Fibroblast of villous mesenchyme (primary cell): ENCODE measurements around the gene MFAP3. TPM values are rescaled to one million over a fixed set of nuclear protein-coding genes. Genes with fewer than 3 reads are reported as not detected.

ENCODE experiments used
- DNase-seq: peaks from one replicate; pipeline ENCODE4 v3.0.0-alpha.2; 2010; ENCODE audit warnings: low read depth
- H3K4me3 ChIP-seq: 2 replicates; pipeline ENCODE4 v1.5.1; 2011; ENCODE audit warnings: low read depth, mild to moderate bottlenecking, low read length
- total RNA-seq: library from RNA; depleted of rRNA; stranded (reverse); fragments of >200 nt; gene quantifications from 2 replicates; pipeline ENCODE4 v1.2.3, GENCODE V29; 2012
- TF ChIP-seq, protein P1 (sequence below): IDR thresholded peaks from 2 replicates; pipeline ENCODE4 v1.5.1; 2012; ENCODE audit warnings: low read depth, mild to moderate bottlenecking, low read length; ENCODE audit not compliant: insufficient read depth

The MFAP3 gene
- total RNA-seq: 66.0 and 113 TPM in 2 replicates

DNA sequence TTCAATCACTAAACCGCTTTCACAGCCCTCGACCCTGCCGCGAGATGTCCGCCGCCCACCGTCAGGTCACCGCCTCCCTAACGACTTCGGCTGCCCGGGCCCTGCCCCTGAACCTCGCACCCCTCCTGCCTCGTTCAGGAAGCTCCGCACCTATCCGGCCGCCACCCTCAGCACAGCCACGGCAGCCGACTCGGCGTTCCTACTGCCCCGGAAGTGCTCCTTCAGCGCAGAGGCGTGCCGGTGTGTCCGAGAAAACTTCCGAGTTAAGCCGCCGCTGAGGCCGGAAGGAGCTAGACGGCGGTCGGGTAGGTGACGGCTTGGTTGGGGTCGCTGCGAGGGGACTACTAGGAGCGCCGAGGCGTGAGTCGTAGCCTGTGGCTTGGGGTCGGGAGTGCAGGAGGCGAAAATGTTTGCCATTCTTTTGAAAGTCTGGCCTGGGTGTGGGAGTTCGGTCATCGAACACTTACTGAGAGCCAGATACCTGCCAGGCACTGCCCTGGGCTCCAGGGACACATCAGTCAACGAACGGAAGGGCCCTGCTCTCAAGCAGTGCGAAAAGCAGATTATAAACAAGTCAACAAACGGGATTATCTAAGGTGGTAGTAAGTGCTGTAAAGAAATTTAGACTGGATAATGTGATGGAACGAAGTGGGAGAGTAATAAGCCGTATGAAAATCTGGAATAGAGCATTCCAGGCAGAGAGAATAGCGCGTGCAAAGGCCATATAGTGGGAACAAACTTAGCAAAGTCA lies at the start of gene MFAP3, which contains the start of gene FAM114A2:
MFAP3 (plus strand) TSS at position 261 of the 751 bp plus-strand sequence. CDS start 10,756 bp downstream, outside the sequence.
FAM114A2 (minus strand) TSS at position 204 of the 751 bp plus-strand sequence. CDS start 3,957 bp downstream, outside the sequence.
- TF ChIP-seq, protein P1, sequence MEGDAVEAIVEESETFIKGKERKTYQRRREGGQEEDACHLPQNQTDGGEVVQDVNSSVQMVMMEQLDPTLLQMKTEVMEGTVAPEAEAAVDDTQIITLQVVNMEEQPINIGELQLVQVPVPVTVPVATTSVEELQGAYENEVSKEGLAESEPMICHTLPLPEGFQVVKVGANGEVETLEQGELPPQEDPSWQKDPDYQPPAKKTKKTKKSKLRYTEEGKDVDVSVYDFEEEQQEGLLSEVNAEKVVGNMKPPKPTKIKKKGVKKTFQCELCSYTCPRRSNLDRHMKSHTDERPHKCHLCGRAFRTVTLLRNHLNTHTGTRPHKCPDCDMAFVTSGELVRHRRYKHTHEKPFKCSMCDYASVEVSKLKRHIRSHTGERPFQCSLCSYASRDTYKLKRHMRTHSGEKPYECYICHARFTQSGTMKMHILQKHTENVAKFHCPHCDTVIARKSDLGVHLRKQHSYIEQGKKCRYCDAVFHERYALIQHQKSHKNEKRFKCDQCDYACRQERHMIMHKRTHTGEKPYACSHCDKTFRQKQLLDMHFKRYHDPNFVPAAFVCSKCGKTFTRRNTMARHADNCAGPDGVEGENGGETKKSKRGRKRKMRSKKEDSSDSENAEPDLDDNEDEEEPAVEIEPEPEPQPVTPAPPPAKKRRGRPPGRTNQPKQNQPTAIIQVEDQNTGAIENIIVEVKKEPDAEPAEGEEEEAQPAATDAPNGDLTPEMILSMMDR: no peak
- peak within 1 kb of the TSS; percentile 90 for H3K4me3 ChIP-seq
- peak; percentile 88 for DNase-seq

DNA sequence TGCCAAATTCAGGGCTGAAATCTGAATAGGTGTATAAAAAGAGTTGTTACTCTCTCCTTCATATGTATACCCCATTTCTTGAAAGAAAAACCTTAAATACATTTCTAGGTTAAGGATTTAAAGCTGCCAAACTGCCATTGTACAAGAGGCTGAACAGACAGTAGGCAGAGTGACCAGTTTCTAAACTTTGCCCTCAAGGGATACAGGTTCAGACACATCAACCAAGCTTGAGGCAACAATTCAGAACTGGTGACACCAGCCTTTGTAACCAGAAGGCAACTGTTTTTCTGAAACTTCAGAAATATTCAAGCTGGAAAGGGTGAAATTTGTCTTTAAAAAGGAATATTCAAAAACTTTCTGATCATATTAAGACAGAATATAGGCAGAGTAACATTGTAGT lies 47.6 kb upstream of the MFAP3 start:
- H3K4me3 ChIP-seq: no peak overlapping the region
- no peak for DNase-seq

GRCh38 chr5:153998010-153998409 lies 40.8 kb upstream of the MFAP3 start:
- TF ChIP-seq, protein P1: no peak
- no peak for DNase-seq
- no peak overlapping the region for H3K4me3 ChIP-seq

More for the DNA sequence above, 47.6 kb upstream of the MFAP3 start:
- TF ChIP-seq, protein P1: no peak

DNA sequence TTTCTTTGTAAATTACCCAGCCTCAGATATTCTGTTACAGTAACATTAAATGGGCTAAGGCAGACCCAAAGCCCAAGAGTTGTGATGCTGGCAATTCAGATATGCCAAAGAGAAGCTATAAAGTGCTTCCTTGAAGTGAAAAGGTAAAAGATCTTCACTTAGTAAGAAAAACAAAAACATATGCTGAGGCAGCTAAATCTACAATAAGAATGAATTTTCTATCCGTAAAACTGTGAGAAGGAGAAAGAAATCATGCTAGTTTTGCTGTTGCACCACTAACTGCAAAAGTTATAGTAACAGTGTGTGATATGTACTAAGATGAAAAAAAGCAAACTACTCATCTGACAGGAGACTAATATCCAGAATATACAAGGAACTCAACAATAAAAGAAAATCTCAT lies 40.0 kb upstream of the MFAP3 start:
- DNase-seq: no peak
- no peak overlapping the region for H3K4me3 ChIP-seq
- TF ChIP-seq, protein P1: no peak

DNA sequence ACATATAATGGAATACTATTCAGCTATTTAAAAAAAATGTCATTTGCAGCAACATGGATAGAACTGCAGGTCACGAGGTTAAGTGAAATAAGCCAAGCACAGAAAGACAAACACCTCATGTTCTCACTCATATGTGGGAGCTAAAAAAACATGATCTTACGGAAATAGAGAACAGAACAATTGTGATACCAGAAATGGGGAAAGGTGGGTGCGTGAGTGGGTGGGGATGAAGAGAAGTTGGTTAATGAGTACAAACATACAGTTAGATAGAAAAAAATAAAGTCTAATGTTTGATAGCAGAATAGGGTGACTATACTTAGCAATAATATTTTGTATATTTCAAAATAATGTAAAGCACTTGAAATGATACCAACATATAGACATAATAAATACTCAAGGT lies 38.8 kb upstream of the MFAP3 start:
- no peak for DNase-seq

DNA sequence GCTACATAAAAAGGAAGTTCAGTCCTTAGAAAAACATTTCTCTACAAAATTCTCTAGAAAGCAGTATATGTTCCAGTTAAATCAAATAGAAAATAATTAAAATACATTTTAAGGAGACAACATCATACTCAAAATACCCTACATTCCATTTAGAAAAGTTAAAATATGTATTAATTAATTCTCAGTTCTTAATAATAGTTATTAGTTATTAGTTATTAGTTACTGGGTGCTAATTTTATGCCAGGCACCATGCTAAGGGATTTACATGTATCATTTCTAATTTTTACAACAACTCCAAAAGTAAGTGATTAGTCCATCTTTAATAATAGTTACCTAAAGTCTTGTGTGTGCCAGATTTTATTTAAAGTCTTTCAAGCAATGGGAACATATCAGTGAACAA lies 38.1 kb upstream of the MFAP3 start:
- TF ChIP-seq, protein P1: no peak
- no peak for DNase-seq

More for the DNA sequence above, 38.8 kb upstream of the MFAP3 start:
- no peak overlapping the region for H3K4me3 ChIP-seq
- TF ChIP-seq, protein P1: no peak

More for the DNA sequence above, 38.1 kb upstream of the MFAP3 start:
- H3K4me3 ChIP-seq: no peak overlapping the region
